ENCODE results near the gene LASP1. TPM values are rescaled to one million over a fixed set of nuclear protein-coding genes. Genes with fewer than 3 reads are reported as not detected.

Gene LASP1
- total RNA-seq, 4 donors from 2014 or later: 117 to 553 (median 307) TPM

DNA sequence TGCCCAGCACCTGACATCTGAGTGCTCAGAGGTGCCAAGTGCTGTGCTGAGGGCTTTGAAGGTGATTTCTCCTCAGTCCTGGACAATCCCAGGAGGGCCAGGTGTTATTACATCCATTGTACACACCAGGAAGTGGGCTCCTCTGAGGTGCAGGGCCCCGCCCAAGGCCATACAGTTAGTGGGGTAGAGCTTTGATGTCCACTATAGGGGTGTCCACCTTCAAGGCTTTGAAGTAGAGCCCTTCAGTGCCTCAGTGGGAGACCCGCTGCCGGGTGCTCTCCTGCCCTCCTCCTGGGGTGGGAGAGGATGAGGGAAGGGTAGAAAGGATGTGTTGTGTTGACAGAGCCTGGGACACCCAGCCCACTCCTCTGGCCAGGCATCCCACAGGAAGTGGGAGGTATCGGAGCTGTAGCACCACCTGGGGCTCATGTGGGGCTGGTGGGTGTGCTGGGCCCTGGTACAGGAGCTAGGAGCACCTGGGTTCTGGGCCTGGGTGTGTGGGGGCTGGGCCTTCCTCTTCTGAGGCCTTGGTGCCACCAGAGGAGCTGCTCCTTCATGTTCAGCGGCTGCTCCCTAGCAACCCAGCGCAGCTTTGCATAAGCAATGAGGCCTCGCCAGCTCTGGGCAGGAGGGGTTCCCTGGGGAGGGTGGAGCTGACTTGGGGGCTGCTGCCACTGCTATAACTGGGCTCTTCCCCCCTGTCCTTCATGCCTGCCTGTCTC lies 7.4 kb downstream of the LASP1 start:
- TF ChIP-seq POLR2AphosphoS5 (IDR thresholded peaks at IDR 0.05): no peak
- TF ChIP-seq CTCF (IDR thresholded peaks at IDR 0.05): no peak
- TF ChIP-seq EP300 (IDR thresholded peaks at IDR 0.05; ENCODE audit: low read depth): no peak
- no peak for TF ChIP-seq POLR2A (IDR thresholded peaks at IDR 0.05)
- Histone ChIP-seq H3K27ac (peak overlapping the region; percentile 27 to 55 (median 46)), H3K4me3 (no peak overlapping the region), H3K36me3 (peaks cover 0 to 7% (median 3%) of the 10 kb centered on the region in 4 donors), H3K27me3 (no peaks in the 10 kb centered on the region), H3K4me1 (peaks cover 67 to 99% (median 77%) of the 10 kb centered on the region in 4 donors), H3K9me3 (no peaks in the 10 kb centered on the region)
- peak; percentile 43 for DNase-seq
- in situ Hi-C loops (cut with MboI; ENCODE audit: low pct_ligation_motif_present in 1 of 4, low pct_unique_long_range_greater_than_20kb in 1 of 4, low sequenced_read_pairs in 3 of 4): no loop called here
- intact Hi-C loops (cut with DNase I; ENCODE audit: low total_unique reads): no loop called here
- WGBS, 2 donors (ENCODE audit: low coverage in 1 of 2): 57 to 60% methylated on average over 1 to 6 of the region's 7 CpGs

DNA sequence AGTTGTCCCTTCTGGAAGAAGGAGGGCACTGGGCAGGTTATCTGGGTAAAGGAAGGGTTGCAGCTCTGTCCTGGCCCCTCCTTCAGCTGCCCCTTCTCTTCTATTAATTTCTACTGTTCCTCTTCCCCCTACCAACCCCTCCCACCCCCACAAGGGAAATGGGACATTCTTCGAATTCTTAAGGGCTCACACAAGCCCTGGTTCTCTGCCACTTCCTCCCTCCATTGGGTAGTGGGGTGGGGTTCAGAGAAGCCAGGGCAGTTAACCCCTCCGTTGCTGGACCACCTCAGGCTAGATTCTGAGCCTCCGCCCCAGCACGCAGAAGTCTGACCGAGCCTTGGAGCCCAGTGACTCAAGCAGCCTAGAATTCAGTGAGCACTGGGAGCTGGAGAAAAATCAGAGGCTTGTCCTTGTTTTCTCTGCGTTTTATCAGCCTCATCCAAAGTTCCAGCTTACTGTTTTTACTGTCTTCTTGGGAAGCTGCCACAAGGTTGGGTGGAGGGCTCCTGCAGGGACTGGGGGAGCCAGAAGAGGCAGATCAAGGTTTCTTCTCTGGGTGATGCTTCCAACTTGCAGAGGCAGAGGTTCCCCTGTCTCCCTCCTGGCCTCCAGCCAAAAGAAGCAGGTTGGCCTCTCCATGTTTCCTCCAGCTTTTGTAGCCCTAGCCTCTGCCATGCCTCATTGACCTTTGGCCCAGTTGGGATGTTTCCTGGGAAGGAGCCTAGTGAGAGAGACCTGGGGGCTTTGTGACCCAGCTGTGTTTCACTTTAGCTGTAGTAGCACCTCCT lies 10.2 kb downstream of the LASP1 start:
- no peaks in the 10 kb centered on the region for H3K27me3 ChIP-seq
- intact Hi-C loops (cut with DNase I; ENCODE audit: low total_unique reads): no loop called here
- in situ Hi-C loops (cut with MboI; ENCODE audit: low pct_ligation_motif_present in 1 of 4, low pct_unique_long_range_greater_than_20kb in 1 of 4, low sequenced_read_pairs in 3 of 4): no loop called here
- WGBS, 2 donors (ENCODE audit: low coverage in 1 of 2): 0 to 30% methylated on average over 1 to 6 of the region's 6 CpGs
- DNase-seq: peak; percentile 41
- H3K27ac ChIP-seq: peak overlapping the region; percentile 25 to 73 (median 53)
- H3K9me3 ChIP-seq: no peaks in the 10 kb centered on the region
- H3K4me1 ChIP-seq: peaks cover 55 to 99% (median 73%) of the 10 kb centered on the region in 4 donors
- peaks cover 0 to 7% (median 3%) of the 10 kb centered on the region in 4 donors for H3K36me3 ChIP-seq
- no peak overlapping the region for H3K4me3 ChIP-seq
- no peak for TF ChIP-seq POLR2A (IDR thresholded peaks at IDR 0.05)
- no peak for TF ChIP-seq EP300 (IDR thresholded peaks at IDR 0.05; ENCODE audit: low read depth)
- TF ChIP-seq POLR2AphosphoS5 (IDR thresholded peaks at IDR 0.05): no peak
- TF ChIP-seq CTCF (IDR thresholded peaks at IDR 0.05): no peak

DNA sequence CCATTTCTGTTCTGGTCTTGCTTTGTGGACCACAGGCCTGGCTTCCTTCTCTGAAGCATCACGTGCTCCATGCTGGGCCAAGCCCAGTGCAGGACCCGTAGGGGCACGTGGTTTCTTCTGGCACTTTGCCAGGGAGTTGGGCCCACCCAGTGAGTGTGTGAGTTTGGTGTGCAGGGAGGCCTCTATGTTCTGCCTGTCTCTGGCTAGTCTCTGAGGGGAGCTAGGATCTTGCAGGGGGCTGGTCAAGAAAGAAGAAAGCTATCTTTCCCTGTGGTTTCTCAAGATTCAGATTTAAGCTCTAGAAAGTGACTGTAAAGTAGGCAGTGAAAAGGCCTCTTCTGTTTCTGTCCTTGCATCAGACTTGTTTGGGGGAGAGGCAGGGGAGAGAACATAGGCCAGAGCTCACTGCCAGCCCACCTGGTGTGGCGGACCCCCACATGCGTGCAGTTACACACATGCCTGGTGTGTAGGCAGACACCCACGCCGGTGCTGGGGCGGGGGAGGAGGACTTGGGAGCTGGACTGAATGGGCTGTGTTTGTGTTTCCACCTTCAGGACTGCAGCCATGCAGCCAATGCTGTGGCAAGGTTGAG lies 11.8 kb downstream of the LASP1 start:
- TF ChIP-seq POLR2AphosphoS5 (IDR thresholded peaks at IDR 0.05): peak; percentile 19 to 60 (median 60)
- no peak for TF ChIP-seq POLR2A (IDR thresholded peaks at IDR 0.05)
- Histone ChIP-seq H3K4me3 (no peak overlapping the region), H3K36me3 (peaks cover 0 to 7% (median 3%) of the 10 kb centered on the region in 4 donors), H3K9me3 (no peaks in the 10 kb centered on the region), H3K27ac (peak overlapping the region; percentile 25 to 73 (median 53)), H3K4me1 (peaks cover 66 to 100% (median 78%) of the 10 kb centered on the region in 4 donors), H3K27me3 (no peaks in the 10 kb centered on the region)
- in situ Hi-C loops (cut with MboI; ENCODE audit: low pct_ligation_motif_present in 1 of 4, low pct_unique_long_range_greater_than_20kb in 1 of 4, low sequenced_read_pairs in 3 of 4): no loop called here
- WGBS, 2 donors (ENCODE audit: low coverage in 1 of 2): 31 to 47% methylated on average over 5 to 8 of the region's 8 CpGs
- intact Hi-C loops (cut with DNase I; ENCODE audit: low total_unique reads): no loop called here
- peak; percentile 60 for DNase-seq

DNA sequence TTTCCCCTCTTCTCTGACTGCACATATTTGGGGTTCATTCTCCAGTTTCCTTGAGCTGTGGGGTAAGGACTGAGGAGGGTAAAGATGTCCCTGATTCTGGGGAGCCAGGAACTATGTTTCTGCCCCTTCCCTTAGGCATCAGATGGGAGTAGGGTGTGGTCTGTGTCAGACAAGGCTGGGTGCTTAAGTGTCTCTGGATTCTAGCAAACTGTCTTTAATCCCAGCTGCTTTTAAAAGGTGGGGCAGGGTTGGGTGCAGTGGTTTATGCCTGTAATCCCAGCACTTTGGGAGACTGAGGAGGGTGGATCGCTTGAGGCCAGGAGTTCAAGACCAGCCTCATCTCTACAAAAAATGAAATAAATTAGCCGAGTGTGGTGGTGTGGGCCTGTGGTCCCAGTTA lies 13.0 kb downstream of the LASP1 start:
- peak overlapping the region; percentile 25 to 73 (median 53) for H3K27ac ChIP-seq
- H3K9me3 ChIP-seq: no peaks in the 10 kb centered on the region
- no peak for DNase-seq
- H3K4me1 ChIP-seq: peaks cover 60 to 100% (median 78%) of the 10 kb centered on the region in 4 donors
- no peaks in the 10 kb centered on the region for H3K27me3 ChIP-seq
- peaks cover 0 to 7% (median 3%) of the 10 kb centered on the region in 4 donors for H3K36me3 ChIP-seq
- WGBS, 2 donors (ENCODE audit: low coverage in 1 of 2): 98 to 100% methylated on average over 2 of the region's 2 CpGs
- H3K4me3 ChIP-seq: no peak overlapping the region
- in situ Hi-C loops (cut with MboI; ENCODE audit: low pct_ligation_motif_present in 1 of 4, low pct_unique_long_range_greater_than_20kb in 1 of 4, low sequenced_read_pairs in 3 of 4) (no loop called here), intact Hi-C loops (cut with DNase I; ENCODE audit: low total_unique reads) (no loop called here)
- TF ChIP-seq EP300 (IDR thresholded peaks at IDR 0.05; ENCODE audit: low read depth) (no peak), CTCF (IDR thresholded peaks at IDR 0.05) (no peak), POLR2AphosphoS5 (IDR thresholded peaks at IDR 0.05) (no peak), POLR2A (IDR thresholded peaks at IDR 0.05) (no peak)

Data from transverse colon (tissue), 4 donors.